GM23248 (cell line): ENCODE measurements around the gene TGIF1. TPM values are rescaled to one million over a fixed set of nuclear protein-coding genes. Genes with fewer than 3 reads are reported as not detected.

Experiments
- DNase-seq: peaks from one replicate; pipeline ENCODE4 v3.0.0-alpha.2; 2015
- H2AFZ ChIP-seq: fragments of 200-600 bp; sonication (generic); 2 replicates; pipeline ENCODE4 v1.6.1; 2016; ENCODE audit warnings: antibody characterized with exemption
- H3F3A ChIP-seq: fragments of 200-600 bp; sonication (generic); 2 replicates; pipeline ENCODE4 v1.6.1; 2016; ENCODE audit warnings: mild to moderate bottlenecking, antibody characterized with exemption, mixed run types; ENCODE audit not compliant: insufficient read depth
- H3K27ac ChIP-seq: fragments of 200-600 bp; sonication (generic); 2 replicates; pipeline ENCODE4 v1.5.1; 2016; ENCODE audit warnings: mild to moderate bottlenecking
- H3K27me3 ChIP-seq: fragments of 200-600 bp; sonication (generic); replicated peaks from 2 replicates; pipeline ENCODE4 v1.6.1; 2016; ENCODE audit warnings: mild to moderate bottlenecking; ENCODE audit not compliant: insufficient read depth
- H3K36me3 ChIP-seq: fragments of 200-600 bp; sonication (generic); 2 replicates; pipeline ENCODE4 v1.6.1; 2016; ENCODE audit warnings: low read depth, mild to moderate bottlenecking
- H3K4me1 ChIP-seq: fragments of 200-600 bp; sonication (generic); 2 replicates; pipeline ENCODE4 v1.6.1; 2016; ENCODE audit warnings: mild to moderate bottlenecking; ENCODE audit not compliant: insufficient read depth
- H3K4me2 ChIP-seq: fragments of 200-600 bp; sonication (generic); one replicate; pipeline ENCODE4 v1.6.1; 2016; ENCODE audit warnings: mild to moderate bottlenecking; ENCODE audit not compliant: unreplicated experiment
- H3K4me3 ChIP-seq: fragments of 200-600 bp; sonication (generic); 2 replicates; pipeline ENCODE4 v1.5.1; 2016; ENCODE audit warnings: mild to moderate bottlenecking
- H3K79me2 ChIP-seq: fragments of 200-600 bp; sonication (generic); 2 replicates; pipeline ENCODE4 v1.6.1; 2016; ENCODE audit warnings: mild to moderate bottlenecking; ENCODE audit not compliant: insufficient read depth
- H3K9ac ChIP-seq: fragments of 200-600 bp; sonication (generic); 2 replicates; pipeline ENCODE4 v1.6.1; 2016; ENCODE audit warnings: mild to moderate bottlenecking
- H3K9me2 ChIP-seq: fragments of 200-600 bp; sonication (generic); 2 replicates; pipeline ENCODE4 v1.6.1; 2016; ENCODE audit warnings: mixed run types, mild to moderate bottlenecking, moderate library complexity; ENCODE audit not compliant: insufficient read depth
- H3K9me3 ChIP-seq: fragments of 200-600 bp; sonication (generic); one replicate; pipeline ENCODE4 v1.6.1; 2017; ENCODE audit warnings: low read depth
- H4K20me1 ChIP-seq: fragments of 200-600 bp; sonication (generic); 2 replicates; pipeline ENCODE4 v1.6.0; 2016; ENCODE audit not compliant: insufficient read depth
- EZH2 ChIP-seq: fragments of 200-600 bp; sonication (generic); IDR thresholded peaks from 2 replicates; pipeline ENCODE4 v1.6.1; 2018; ENCODE audit warnings: antibody characterized with exemption, mild to moderate bottlenecking; ENCODE audit not compliant: insufficient read depth, poor library complexity, severe bottlenecking
- EZH2phosphoT487 ChIP-seq: fragments of 200-600 bp; sonication (generic); IDR thresholded peaks from 2 replicates; pipeline ENCODE4 v1.6.1; 2018; ENCODE audit warnings: antibody characterized with exemption, moderate library complexity, mild to moderate bottlenecking, low read depth; ENCODE audit not compliant: insufficient read depth
- WGBS, 2 experiments: methylation state at CpG; one replicate each; pipeline ENCODE4 v1.1.6; 2015 to 2017; ENCODE audit warnings: low lambda C conversion rate in 2 of 2, low coverage in 1 of 2; ENCODE audit errors: missing lambda C conversion rate in 2 of 2; 5-methylcytosine and 5-hydroxymethylcytosine counted together
- in situ Hi-C: fragments of 300-500 bp; cut with MboI; formaldehyde crosslinking; loops from 2 replicates; pipeline ENCODE4 v1.15.0; 2020
- polyA plus RNA-seq: library from polyadenylated mRNA; unstranded; fragments of >200 nt; fragmentation: Nextera tagmentation; extraction: Ambion mirVana; gene quantifications from 2 replicates; pipeline ENCODE4 v1.2.1, GENCODE V29; 2016
- total RNA-seq: library from RNA; depleted of rRNA; stranded (reverse); fragments of >200 nt; shearing (Covaris generic); gene quantifications from 2 replicates; pipeline ENCODE4 v1.2.3, GENCODE V29; 2014

TGIF1 gene
- total and polyA plus RNA-seq, 2 experiments from 2014 or later, result 88.0 to 122 TPM

DNA sequence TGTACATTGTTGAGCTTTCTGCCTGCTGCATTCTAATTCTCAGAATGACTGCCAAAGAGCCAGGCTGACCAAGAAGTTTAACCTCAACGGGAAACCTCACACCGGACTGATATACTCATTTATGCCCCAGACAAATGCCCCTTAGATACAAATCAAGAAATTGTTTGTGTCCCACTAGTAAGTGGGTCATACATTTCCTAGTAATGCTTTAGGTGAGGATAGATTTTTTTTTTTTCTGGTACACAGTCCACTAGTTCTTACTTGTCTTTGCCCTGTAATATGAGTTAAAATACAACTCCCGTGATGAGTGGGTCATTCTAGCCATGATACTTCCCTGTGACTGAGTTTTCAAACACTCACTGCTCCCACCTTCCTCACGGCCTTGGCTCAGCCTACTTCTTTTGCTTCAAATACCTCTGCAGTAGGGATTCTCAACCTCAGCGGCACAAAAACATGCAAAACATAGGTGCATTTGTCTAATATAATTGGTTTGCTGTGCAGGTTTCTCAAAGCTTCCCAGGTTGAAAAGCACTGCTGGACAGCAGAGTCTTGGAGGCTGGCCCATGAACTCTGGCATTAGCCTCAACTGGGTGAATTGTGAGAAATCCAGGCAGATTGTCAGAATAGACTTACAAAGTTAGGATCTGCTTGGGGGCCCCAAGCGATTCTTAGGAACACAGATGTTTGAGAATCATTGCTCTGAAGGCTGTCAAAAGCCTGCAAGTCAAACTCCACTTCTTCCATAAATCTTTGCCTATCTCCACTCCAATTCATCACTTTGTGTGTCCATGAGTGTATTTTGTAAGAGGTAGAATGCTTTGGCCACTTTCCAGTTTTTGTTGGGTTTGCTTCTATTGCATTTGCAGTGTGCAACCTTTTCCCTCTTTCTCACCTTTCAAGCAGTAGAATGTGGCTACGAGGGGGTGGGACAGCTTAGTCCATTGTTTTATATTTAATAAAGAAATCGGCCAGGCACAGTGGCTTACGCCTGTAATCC is 35.5 kb downstream of the TGIF1 start:
- Histone ChIP-seq H3F3A (no peaks in the 10 kb centered on the region), H3K4me3 (no peak overlapping the region), H3K27me3 (no peaks in the 10 kb centered on the region; the same call in 1 of the 2 replicates), H3K36me3 (no peaks in the 10 kb centered on the region), H3K79me2 (no peaks in the 10 kb centered on the region), H4K20me1 (no peaks in the 10 kb centered on the region), H3K4me1 (no peaks in the 10 kb centered on the region), H2AFZ (no peak overlapping the region), H3K27ac (no peak overlapping the region), H3K4me2 (no peak overlapping the region), H3K9me2 (no peaks in the 10 kb centered on the region), H3K9me3 (no peaks in the 10 kb centered on the region), H3K9ac (no peak overlapping the region)
- TF ChIP-seq EZH2 (no peak), EZH2phosphoT487 (no peak)
- in situ Hi-C loops, result no loop called here
- WGBS, 2 experiments, result 88% methylated on average over 9 of the region's 9 CpGs
- DNase-seq, result no peak

DNA sequence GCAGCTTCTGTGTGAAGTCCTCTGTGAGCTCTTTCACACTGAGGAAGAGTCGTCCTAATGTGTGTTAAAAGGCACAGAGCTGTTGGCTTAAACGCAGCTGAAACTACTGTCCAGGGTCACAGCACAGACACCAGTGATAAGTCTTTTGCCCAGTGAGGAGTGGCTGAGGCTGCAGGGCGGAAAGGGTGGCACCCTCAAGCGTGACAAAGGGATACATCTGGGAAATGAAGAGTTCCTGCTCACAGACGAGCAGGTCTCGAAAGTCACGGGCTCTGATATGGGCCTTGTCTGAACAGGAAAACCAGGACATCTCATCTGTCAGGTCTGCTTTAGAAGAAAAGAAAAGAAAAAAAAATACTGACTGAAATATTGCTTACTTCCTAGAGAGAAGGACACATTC is 36.5 kb downstream of the TGIF1 start:
- no peaks in the 10 kb centered on the region for H3K36me3 ChIP-seq
- in situ Hi-C loops, result no loop called here
- TF ChIP-seq EZH2 (no peak), EZH2phosphoT487 (no peak)
- no peak overlapping the region for H2AFZ ChIP-seq
- no peaks in the 10 kb centered on the region for H3F3A ChIP-seq
- H3K9me3 ChIP-seq, result no peaks in the 10 kb centered on the region
- H3K4me2 ChIP-seq, result no peak overlapping the region
- H3K4me1 ChIP-seq, result no peaks in the 10 kb centered on the region
- no peaks in the 10 kb centered on the region for H3K79me2 ChIP-seq
- H3K27ac ChIP-seq, result no peak overlapping the region
- DNase-seq, result no peak
- no peaks in the 10 kb centered on the region for H3K9me2 ChIP-seq
- 75% methylated on average over 7 of the region's 7 CpGs for WGBS, 2 experiments
- H4K20me1 ChIP-seq, result no peaks in the 10 kb centered on the region
- H3K27me3 ChIP-seq, result no peaks in the 10 kb centered on the region; the same call in 1 of the 2 replicates
- no peak overlapping the region for H3K9ac ChIP-seq
- H3K4me3 ChIP-seq, result no peak overlapping the region

DNA sequence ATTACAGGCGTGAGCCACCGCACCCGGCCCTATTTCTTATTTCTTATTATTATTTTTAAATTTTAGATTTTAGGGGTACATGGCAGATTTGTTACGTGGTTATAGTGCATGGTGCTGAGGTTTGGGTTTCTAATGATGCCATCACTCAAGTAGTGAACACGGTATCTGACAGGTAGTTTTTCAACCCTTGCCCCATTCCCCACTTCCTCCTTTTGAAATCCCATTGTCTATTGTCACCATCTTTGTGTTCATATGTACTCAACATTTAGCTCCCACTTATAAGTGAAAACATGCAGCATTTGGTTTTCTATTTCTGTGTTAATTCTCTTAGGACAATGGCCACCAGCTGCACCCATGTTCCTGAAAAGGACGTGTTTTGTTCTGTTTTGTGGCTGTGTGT is 39.5 kb downstream of the TGIF1 start:
- H3K79me2 ChIP-seq, result no peaks in the 10 kb centered on the region
- no peak overlapping the region for H3K9ac ChIP-seq
- H4K20me1 ChIP-seq, result no peaks in the 10 kb centered on the region
- no peak for DNase-seq
- no peaks in the 10 kb centered on the region for H3K4me1 ChIP-seq
- no peak overlapping the region for H2AFZ ChIP-seq
- H3K27ac ChIP-seq, result no peak overlapping the region
- TF ChIP-seq EZH2, result no peak
- TF ChIP-seq EZH2phosphoT487, result no peak
- no peaks in the 10 kb centered on the region for H3K9me3 ChIP-seq
- in situ Hi-C loops, result no loop called here
- no peak overlapping the region for H3K4me3 ChIP-seq
- WGBS, 2 experiments, result 91 to 92% methylated on average over 6 of the region's 6 CpGs
- H3K27me3 ChIP-seq, result no peaks in the 10 kb centered on the region; the same call in 1 of the 2 replicates
- no peaks in the 10 kb centered on the region for H3K9me2 ChIP-seq
- H3K4me2 ChIP-seq, result no peak overlapping the region
- H3K36me3 ChIP-seq, result no peaks in the 10 kb centered on the region
- no peaks in the 10 kb centered on the region for H3F3A ChIP-seq

GRCh38 chr18:3491981-3492555 is 42.1 kb downstream of the TGIF1 start:
- Histone ChIP-seq H3K9me2 (no peaks in the 10 kb centered on the region), H3K36me3 (no peaks in the 10 kb centered on the region), H3K4me3 (no peak overlapping the region), H3K4me1 (no peaks in the 10 kb centered on the region), H3K27ac (no peak overlapping the region), H3K27me3 (no peaks in the 10 kb centered on the region), H4K20me1 (no peaks in the 10 kb centered on the region), H3F3A (no peaks in the 10 kb centered on the region), H2AFZ (no peak overlapping the region), H3K79me2 (no peaks in the 10 kb centered on the region), H3K9ac (no peak overlapping the region), H3K4me2 (no peak overlapping the region), H3K9me3 (no peaks in the 10 kb centered on the region)
- in situ Hi-C loops, result no loop called here
- WGBS, 2 experiments, result 0% methylated on average over 1 of the region's 1 CpG
- DNase-seq, result no peak
- TF ChIP-seq EZH2phosphoT487, result no peak
- no peak for TF ChIP-seq EZH2
